ENCODE measurements around the gene TBATA.

DNA sequence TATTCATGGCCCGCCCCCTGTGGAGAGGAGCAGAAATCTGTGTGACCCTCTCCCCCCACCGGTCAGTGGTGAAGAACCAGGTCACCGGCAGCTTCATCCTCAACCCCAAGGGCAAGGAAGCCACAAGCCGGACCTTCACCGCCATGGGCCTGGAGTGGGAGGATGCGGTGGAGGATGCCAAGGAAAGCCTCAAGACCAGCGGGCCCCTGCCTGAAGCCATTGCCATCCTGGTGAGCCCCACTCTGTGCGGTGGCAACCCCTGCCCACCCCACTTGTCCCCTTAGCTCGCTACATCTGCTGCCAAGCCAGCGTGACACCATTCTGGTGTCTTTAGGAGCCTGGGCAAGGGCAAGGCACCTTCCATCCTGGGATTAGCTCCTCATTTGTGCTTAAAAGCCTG, 35.4 kb downstream of the TBATA start:
- no peak for TF ChIP-seq GATA3 (IDR thresholded peaks at IDR 0.05; ENCODE audit: low read depth, low read length)
- no peak for TF ChIP-seq GATA2 (IDR thresholded peaks at IDR 0.05; ENCODE audit: low read depth, low read length)

Data from SH-SY5Y (cell line).